Uterus (tissue), 2 donors: Measurements from ENCODE around the gene HTR2A.

Source experiments
- POLR2A ChIP-seq, 2 donors: fragments of 450-650 bp; IDR thresholded peaks; one replicate each; pipeline ENCODE4 v1.6.1; 2016; ENCODE audit warnings: antibody characterized with exemption in 2 of 2, mild to moderate bottlenecking in 1 of 2, moderate library complexity in 1 of 2
- TF ChIP-seq, protein P1 (sequence below), 4 experiments: fragments of 200-600 bp in 2 of 4; fragments of 450-650 bp in 2 of 4; sonication (generic) in 2 of 4; IDR thresholded peaks; one replicate each; pipeline ENCODE4 v1.5.1; 2016 to 2019; ENCODE audit warnings: antibody characterized with exemption in 4 of 4, mild to moderate bottlenecking in 2 of 4, moderate library complexity in 1 of 4

DNA sequence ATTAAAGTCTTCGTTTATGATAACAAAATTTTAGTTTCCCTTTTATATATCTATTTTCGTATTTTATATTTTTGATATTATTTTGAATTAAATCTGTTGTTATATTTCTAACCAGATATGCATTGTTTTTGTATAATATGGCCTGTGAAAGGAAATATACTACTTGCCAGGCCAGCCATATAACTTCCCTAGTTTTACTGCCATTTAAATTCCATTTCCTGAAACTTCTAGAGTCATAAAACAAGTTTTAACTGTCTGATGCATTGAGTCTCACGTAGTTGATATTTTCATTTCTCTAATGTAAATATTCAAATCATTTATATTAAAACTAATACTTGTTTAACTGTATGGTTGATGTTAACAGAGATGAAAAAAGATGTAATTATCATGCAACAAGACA lies 113.3 kb downstream of the HTR2A start:
- TF ChIP-seq, protein P1, sequence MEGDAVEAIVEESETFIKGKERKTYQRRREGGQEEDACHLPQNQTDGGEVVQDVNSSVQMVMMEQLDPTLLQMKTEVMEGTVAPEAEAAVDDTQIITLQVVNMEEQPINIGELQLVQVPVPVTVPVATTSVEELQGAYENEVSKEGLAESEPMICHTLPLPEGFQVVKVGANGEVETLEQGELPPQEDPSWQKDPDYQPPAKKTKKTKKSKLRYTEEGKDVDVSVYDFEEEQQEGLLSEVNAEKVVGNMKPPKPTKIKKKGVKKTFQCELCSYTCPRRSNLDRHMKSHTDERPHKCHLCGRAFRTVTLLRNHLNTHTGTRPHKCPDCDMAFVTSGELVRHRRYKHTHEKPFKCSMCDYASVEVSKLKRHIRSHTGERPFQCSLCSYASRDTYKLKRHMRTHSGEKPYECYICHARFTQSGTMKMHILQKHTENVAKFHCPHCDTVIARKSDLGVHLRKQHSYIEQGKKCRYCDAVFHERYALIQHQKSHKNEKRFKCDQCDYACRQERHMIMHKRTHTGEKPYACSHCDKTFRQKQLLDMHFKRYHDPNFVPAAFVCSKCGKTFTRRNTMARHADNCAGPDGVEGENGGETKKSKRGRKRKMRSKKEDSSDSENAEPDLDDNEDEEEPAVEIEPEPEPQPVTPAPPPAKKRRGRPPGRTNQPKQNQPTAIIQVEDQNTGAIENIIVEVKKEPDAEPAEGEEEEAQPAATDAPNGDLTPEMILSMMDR (IDR thresholded peaks at IDR 0.05) = no peak
- no peak for TF ChIP-seq POLR2A (IDR thresholded peaks at IDR 0.05)
